SJCRH30 (cell line): ENCODE measurements around the gene AGO1. TPM values are rescaled to one million over a fixed set of nuclear protein-coding genes. Genes with fewer than 3 reads are reported as not detected.
"Not testable (repeated sequence)": the region's sequence is repeated elsewhere in the genome, so short reads cannot be mapped to it uniquely, and the experiment has no call there.

Experiments
- DNase-seq, 2 experiments: peaks; one replicate each; pipeline ENCODE4 v3.0.0-alpha.2; 2015 to 2020
- H3K27ac ChIP-seq: fragments of 250-450 bp; sonication (Bioruptor Pico); 2 replicates; pipeline ENCODE4 v1.5.1; 2020; ENCODE audit warnings: mild to moderate bottlenecking, moderate library complexity
- H3K27me3 ChIP-seq: fragments of 250-450 bp; sonication (Bioruptor Pico); 2 replicates; pipeline ENCODE4 v1.5.1; 2020; ENCODE audit warnings: mild to moderate bottlenecking, moderate library complexity
- H3K36me3 ChIP-seq: fragments of 250-450 bp; sonication (Bioruptor Pico); 2 replicates; pipeline ENCODE4 v1.5.1; 2020; ENCODE audit warnings: mild to moderate bottlenecking, moderate library complexity
- H3K4me1 ChIP-seq: fragments of 250-450 bp; sonication (Bioruptor Pico); 2 replicates; pipeline ENCODE4 v1.5.1; 2020; ENCODE audit warnings: mild to moderate bottlenecking, moderate library complexity
- H3K4me3 ChIP-seq: fragments of 250-450 bp; sonication (Bioruptor Pico); 2 replicates; pipeline ENCODE4 v1.5.1; 2020; ENCODE audit warnings: mild to moderate bottlenecking, moderate library complexity
- H3K9me3 ChIP-seq: fragments of 250-450 bp; sonication (Bioruptor Pico); replicated peaks from 2 replicates; pipeline ENCODE4 v1.5.1; 2020; ENCODE audit warnings: mild to moderate bottlenecking, moderate library complexity
- total RNA-seq: library from RNA; depleted of rRNA; stranded (reverse); fragments of >200 nt; shearing (Covaris generic); gene quantifications from 2 replicates; pipeline ENCODE4 v1.2.3, GENCODE V29; 2014; rRNA removed

Gene AGO1
- total RNA-seq, 1 experiment from 2014 or later = 35.1 TPM

- Histone ChIP-seq H3K9me3 (no peaks in the 10 kb centered on the region), H3K4me1 (no peaks in the 10 kb centered on the region), H3K27me3 (no peaks in the 10 kb centered on the region), H3K27ac (no peak overlapping the region), H3K4me3 (no peak overlapping the region), H3K36me3 (peaks cover 14% of the 10 kb centered on the region)
- no peak for DNase-seq
Measured at GRCh38 chr1:35947547-35947946, 64.5 kb downstream of the AGO1 start.

GRCh38 chr1:35958558-35958957 lies 75.5 kb downstream of the AGO1 start:
- no peak for DNase-seq
- no peak overlapping the region for H3K4me3 ChIP-seq
- no peak overlapping the region for H3K27ac ChIP-seq
- no peaks in the 10 kb centered on the region for H3K27me3 ChIP-seq
- no peaks in the 10 kb centered on the region for H3K9me3 ChIP-seq
- no peaks in the 10 kb centered on the region for H3K4me1 ChIP-seq
- no peaks in the 10 kb centered on the region; the same call in 1 of the 2 replicates for H3K36me3 ChIP-seq

GRCh38 chr1:35959304-35959703 lies 76.3 kb downstream of the AGO1 start:
- no peaks in the 10 kb centered on the region for H3K9me3 ChIP-seq
- H3K4me1 ChIP-seq = no peaks in the 10 kb centered on the region
- H3K27ac ChIP-seq = no peak overlapping the region
- DNase-seq = no peak
- no peaks in the 10 kb centered on the region; the same call in 1 of the 2 replicates for H3K36me3 ChIP-seq
- H3K4me3 ChIP-seq = no peak overlapping the region
- H3K27me3 ChIP-seq = no peaks in the 10 kb centered on the region

- Histone ChIP-seq H3K4me1 (no peaks in the 10 kb centered on the region), H3K27ac (no peak overlapping the region), H3K4me3 (no peak overlapping the region), H3K9me3 (no peaks in the 10 kb centered on the region), H3K27me3 (no peaks in the 10 kb centered on the region), H3K36me3 (peaks cover 3% of the 10 kb centered on the region)
- no peak for DNase-seq
Measured at GRCh38 chr1:35962952-35963351, 79.9 kb downstream of the AGO1 start.

GRCh38 chr1:35964277-35964676 lies 81.3 kb downstream of the AGO1 start:
- H3K27me3 ChIP-seq, H3K9me3 ChIP-seq, H3K27ac ChIP-seq, DNase-seq, H3K36me3 ChIP-seq, H3K4me1 ChIP-seq, H3K4me3 ChIP-seq: not testable (repeated sequence)

GRCh38 chr1:35968396-35968795 lies 85.4 kb downstream of the AGO1 start:
- H3K4me1 ChIP-seq = no peaks in the 10 kb centered on the region

GRCh38 chr1:35971601-35972000 lies 88.6 kb downstream of the AGO1 start:
- no peak for DNase-seq
- Histone ChIP-seq H3K27me3 (no peaks in the 10 kb centered on the region), H3K36me3 (peaks cover 26% of the 10 kb centered on the region), H3K9me3 (no peaks in the 10 kb centered on the region; the same call in 1 of the 2 replicates), H3K4me3 (no peak overlapping the region), H3K4me1 (no peaks in the 10 kb centered on the region), H3K27ac (no peak overlapping the region)

More at GRCh38 chr1:35968396-35968795, 85.4 kb downstream of the AGO1 start:
- no peak for DNase-seq
- Histone ChIP-seq H3K4me3 (no peak overlapping the region), H3K9me3 (no peaks in the 10 kb centered on the region), H3K27me3 (no peaks in the 10 kb centered on the region), H3K27ac (no peak overlapping the region), H3K36me3 (peaks cover 14% of the 10 kb centered on the region)

GRCh38 chr1:35972631-35973030 lies 89.6 kb downstream of the AGO1 start:
- peaks cover 26% of the 10 kb centered on the region for H3K36me3 ChIP-seq
- H3K27ac ChIP-seq, H3K4me3 ChIP-seq, H3K4me1 ChIP-seq, H3K9me3 ChIP-seq, H3K27me3 ChIP-seq, DNase-seq: not testable (repeated sequence)

GRCh38 chr1:35980090-35980489 lies 97.1 kb downstream of the AGO1 start:
- no peak for DNase-seq
- H3K27ac ChIP-seq = no peak overlapping the region
- H3K36me3 ChIP-seq = peaks cover 25% of the 10 kb centered on the region
- no peak overlapping the region for H3K4me3 ChIP-seq
- no peaks in the 10 kb centered on the region for H3K27me3 ChIP-seq
- no peaks in the 10 kb centered on the region for H3K4me1 ChIP-seq
- no peaks in the 10 kb centered on the region for H3K9me3 ChIP-seq

Other genes with a start within 250 kb of the AGO1 start
- gene PSMB2, start 241.7 kb upstream of the AGO1 start, total RNA-seq = 139 and 150 TPM in 2 replicates
- 9.7 and 12.5 TPM in 2 replicates for gene C1orf216, start 164.3 kb upstream of the AGO1 start, total RNA-seq
- gene CLSPN, start 113.2 kb upstream of the AGO1 start, total RNA-seq = 85.8 and 95.4 TPM in 2 replicates
- 11.1 and 17.1 TPM in 2 replicates for gene AGO4, start 75.2 kb upstream of the AGO1 start, total RNA-seq
- gene AGO3, start 47.9 kb downstream of the AGO1 start, total RNA-seq = 30.4 and 36.4 TPM in 2 replicates
- gene TEKT2, start 200.9 kb downstream of the AGO1 start, total RNA-seq = 0.15 TPM in 1 of 2 replicates, not detected in the other
- gene ADPRS, start 205.7 kb downstream of the AGO1 start, total RNA-seq = 26.7 and 30.4 TPM in 2 replicates
- 0.45 and 0.51 TPM in 2 replicates for gene COL8A2, start 242.0 kb downstream of the AGO1 start, total RNA-seq